ENCODE data around the gene TJP2. TPM values are rescaled to one million over a fixed set of nuclear protein-coding genes. Genes with fewer than 3 reads are reported as not detected.

The TJP2 gene
- 1 to 10 TPM; 6.8 to 10.0 (median 9.6) TPM for total RNA-seq
- total RNA-seq (2013), result 7.0 TPM

- DNase-seq (peak; percentile 37 to 47), ATAC-seq (peak; percentile 66 to 75 (median 69))
- Mint-ChIP-seq H3K4me1 (peaks cover 24 to 34% of the 10 kb centered on the region in 2 donors), H3K27ac (peak within 1 kb of the TSS in 1 of 2 donors; percentile 69), H3K27me3 (ENCODE audit: low read depth in 2 of 2) (peaks cover 5 to 12% of the 10 kb centered on the region in 2 donors), H3K36me3 (no peaks in the 10 kb centered on the region), H3K4me3 (peak within 1 kb of the TSS; percentile 87), H3K9me3 (no peaks in the 10 kb centered on the region)
- Histone ChIP-seq H3K27ac (ENCODE audit: low read length) (no peak within 1 kb of the TSS), H3K27me3 (ENCODE audit: control insufficient read depth, insufficient read depth, low read length) (peaks cover 6% of the 10 kb centered on the region), H3K4me1 (ENCODE audit: control insufficient read depth, insufficient read depth, low read length) (peaks cover 19% of the 10 kb centered on the region), H3K4me3 (ENCODE audit: low read length) (peak within 1 kb of the TSS; percentile 49), H3K9me3 (ENCODE audit: control insufficient read depth, insufficient read depth, low read length) (no peaks in the 10 kb centered on the region), H3K36me3 (ENCODE audit: control insufficient read depth, insufficient read depth, low read length) (no peaks in the 10 kb centered on the region)
- TF ChIP-seq, protein P1, sequence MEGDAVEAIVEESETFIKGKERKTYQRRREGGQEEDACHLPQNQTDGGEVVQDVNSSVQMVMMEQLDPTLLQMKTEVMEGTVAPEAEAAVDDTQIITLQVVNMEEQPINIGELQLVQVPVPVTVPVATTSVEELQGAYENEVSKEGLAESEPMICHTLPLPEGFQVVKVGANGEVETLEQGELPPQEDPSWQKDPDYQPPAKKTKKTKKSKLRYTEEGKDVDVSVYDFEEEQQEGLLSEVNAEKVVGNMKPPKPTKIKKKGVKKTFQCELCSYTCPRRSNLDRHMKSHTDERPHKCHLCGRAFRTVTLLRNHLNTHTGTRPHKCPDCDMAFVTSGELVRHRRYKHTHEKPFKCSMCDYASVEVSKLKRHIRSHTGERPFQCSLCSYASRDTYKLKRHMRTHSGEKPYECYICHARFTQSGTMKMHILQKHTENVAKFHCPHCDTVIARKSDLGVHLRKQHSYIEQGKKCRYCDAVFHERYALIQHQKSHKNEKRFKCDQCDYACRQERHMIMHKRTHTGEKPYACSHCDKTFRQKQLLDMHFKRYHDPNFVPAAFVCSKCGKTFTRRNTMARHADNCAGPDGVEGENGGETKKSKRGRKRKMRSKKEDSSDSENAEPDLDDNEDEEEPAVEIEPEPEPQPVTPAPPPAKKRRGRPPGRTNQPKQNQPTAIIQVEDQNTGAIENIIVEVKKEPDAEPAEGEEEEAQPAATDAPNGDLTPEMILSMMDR (IDR thresholded peaks at IDR 0.05), result no peak
- intact Hi-C loops (cut with micrococcal nuclease), result no loop called here
- WGBS (ENCODE audit: insufficient coverage), result under 1% methylated on average over 93 of the region's 93 CpGs
Measured at GRCh38 chr9:69173891-69174615, at the start of gene TJP2. Gene TJP2 (plus strand): TSS chr9:69174277. CDS start chr9:69174373, 96 bp downstream.

DNA sequence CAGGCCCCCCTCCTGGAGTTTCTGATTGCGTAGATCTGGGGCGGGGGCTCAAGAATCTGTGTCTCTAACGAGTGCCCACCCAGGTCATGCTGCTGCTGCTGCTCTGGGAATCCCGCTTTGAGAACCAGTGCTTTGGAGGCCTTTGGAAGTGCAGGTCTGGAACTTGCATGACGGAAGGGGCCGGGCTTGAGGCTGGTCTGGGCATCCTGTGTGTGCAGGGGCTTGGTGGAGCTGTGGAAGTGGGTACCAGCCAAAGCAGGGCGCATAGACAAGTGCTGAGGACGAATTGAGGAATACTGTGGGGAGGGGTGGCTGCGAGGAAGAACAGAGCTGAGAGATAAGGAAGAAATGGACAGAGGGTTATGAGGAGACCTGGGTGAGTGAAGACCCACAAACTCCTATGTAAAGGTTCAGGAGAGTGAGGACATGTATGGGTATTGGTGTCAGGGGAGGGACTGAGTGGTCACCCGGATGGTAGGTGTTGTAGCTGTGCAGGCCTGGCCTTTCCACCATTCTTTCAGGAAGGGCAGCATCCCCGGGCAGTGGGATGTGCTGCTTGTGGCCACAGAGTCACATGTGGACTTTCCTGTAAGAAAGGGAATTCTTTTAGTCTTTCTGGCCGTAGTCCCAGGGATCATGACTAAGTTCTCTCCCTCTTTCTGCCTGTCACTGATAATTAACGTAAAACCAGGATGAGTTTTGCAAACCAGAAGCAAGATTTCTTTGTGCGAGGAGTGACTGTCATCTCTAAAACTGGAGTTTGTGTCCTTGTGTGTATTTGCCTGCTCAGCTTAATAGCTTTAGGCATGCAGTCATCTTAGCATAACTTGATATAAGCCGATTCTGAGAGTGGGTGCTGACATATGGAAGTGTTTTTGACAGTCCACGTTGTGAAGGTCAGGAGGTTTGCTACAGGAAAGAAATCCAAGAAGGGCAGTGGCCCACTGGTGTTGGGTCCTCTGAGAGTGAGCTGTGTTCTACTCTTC lies 43.3 kb upstream of the TJP2 start:
- TF ChIP-seq, protein P1 (IDR thresholded peaks at IDR 0.05), result no peak
- 85% methylated on average over 16 of the region's 16 CpGs for WGBS (ENCODE audit: insufficient coverage)
- Mint-ChIP-seq H3K4me3 (no peak overlapping the region), H3K9me3 (no peaks in the 10 kb centered on the region), H3K4me1 (no peaks in the 10 kb centered on the region), H3K27ac (no peak overlapping the region), H3K36me3 (no peaks in the 10 kb centered on the region), H3K27me3 (ENCODE audit: low read depth in 2 of 2) (no peaks in the 10 kb centered on the region)
- no peak for DNase-seq
- Histone ChIP-seq H3K27ac (ENCODE audit: low read length) (no peak overlapping the region), H3K27me3 (ENCODE audit: control insufficient read depth, insufficient read depth, low read length) (no peaks in the 10 kb centered on the region), H3K9me3 (ENCODE audit: control insufficient read depth, insufficient read depth, low read length) (no peaks in the 10 kb centered on the region), H3K36me3 (ENCODE audit: control insufficient read depth, insufficient read depth, low read length) (no peaks in the 10 kb centered on the region), H3K4me3 (ENCODE audit: low read length) (no peak overlapping the region), H3K4me1 (ENCODE audit: control insufficient read depth, insufficient read depth, low read length) (no peaks in the 10 kb centered on the region)
- intact Hi-C loops (cut with micrococcal nuclease), result no loop called here
- ATAC-seq, result no peak

DNA sequence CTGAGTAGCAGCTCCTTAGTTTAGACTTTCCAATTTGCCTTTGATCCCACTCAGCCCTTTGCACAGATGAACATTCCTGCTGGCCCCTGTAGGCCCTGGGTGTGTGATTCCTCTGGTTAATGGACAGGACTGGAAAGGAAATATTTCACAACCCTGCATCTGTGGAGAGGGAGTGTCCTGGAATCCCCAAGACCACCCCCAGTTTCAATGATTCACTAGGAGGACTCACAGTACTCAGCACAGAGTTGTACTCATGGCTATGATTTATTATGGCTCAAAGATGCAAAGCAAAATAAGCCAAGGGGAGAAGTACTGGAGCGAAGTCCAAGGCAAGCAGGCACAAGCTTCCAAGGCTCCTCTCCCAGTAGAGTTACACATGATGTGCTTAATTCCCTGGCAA lies 42.4 kb upstream of the TJP2 start:
- H3K27ac ChIP-seq (ENCODE audit: low read length), result no peak overlapping the region
- no peaks in the 10 kb centered on the region for H3K36me3 ChIP-seq (ENCODE audit: control insufficient read depth, insufficient read depth, low read length)
- H3K4me3 Mint-ChIP-seq, result no peak overlapping the region
- intact Hi-C loops (cut with micrococcal nuclease), result no loop called here
- no peaks in the 10 kb centered on the region for H3K4me1 ChIP-seq (ENCODE audit: control insufficient read depth, insufficient read depth, low read length)
- no peaks in the 10 kb centered on the region for H3K36me3 Mint-ChIP-seq
- no peaks in the 10 kb centered on the region for H3K27me3 Mint-ChIP-seq (ENCODE audit: low read depth in 2 of 2)
- ATAC-seq, result no peak
- H3K4me1 Mint-ChIP-seq, result no peaks in the 10 kb centered on the region
- no peak overlapping the region for H3K4me3 ChIP-seq (ENCODE audit: low read length)
- no peaks in the 10 kb centered on the region for H3K9me3 Mint-ChIP-seq
- WGBS (ENCODE audit: insufficient coverage), result 65% methylated on average over 1 of the region's 1 CpG
- no peaks in the 10 kb centered on the region for H3K27me3 ChIP-seq (ENCODE audit: control insufficient read depth, insufficient read depth, low read length)
- no peak for DNase-seq
- no peak overlapping the region for H3K27ac Mint-ChIP-seq
- no peaks in the 10 kb centered on the region for H3K9me3 ChIP-seq (ENCODE audit: control insufficient read depth, insufficient read depth, low read length)
- TF ChIP-seq, protein P1 (IDR thresholded peaks at IDR 0.05), result no peak
